ENCODE results near the gene RALGDS.

GRCh38 chr9:133167769-133168168 lies 46.7 kb upstream of the RALGDS start:
- TF ChIP-seq TAF1 (IDR thresholded peaks at IDR 0.05; ENCODE audit: low read depth) (no peak), RAD21 (IDR thresholded peaks at IDR 0.05; ENCODE audit: low read depth) (no peak), EP300 (IDR thresholded peaks at IDR 0.05; ENCODE audit: borderline replicate concordance) (no peak)
